A204.1 (cell line): ENCODE results near the gene TFF1.

ENCODE experiments used
- FAIRE-seq: peaks from 2 replicates; lab custom pipeline; 2012; peaks lifted over from hg19 to GRCh38; lab: Jason Lieb, UNC

Gene TFF1

DNA sequence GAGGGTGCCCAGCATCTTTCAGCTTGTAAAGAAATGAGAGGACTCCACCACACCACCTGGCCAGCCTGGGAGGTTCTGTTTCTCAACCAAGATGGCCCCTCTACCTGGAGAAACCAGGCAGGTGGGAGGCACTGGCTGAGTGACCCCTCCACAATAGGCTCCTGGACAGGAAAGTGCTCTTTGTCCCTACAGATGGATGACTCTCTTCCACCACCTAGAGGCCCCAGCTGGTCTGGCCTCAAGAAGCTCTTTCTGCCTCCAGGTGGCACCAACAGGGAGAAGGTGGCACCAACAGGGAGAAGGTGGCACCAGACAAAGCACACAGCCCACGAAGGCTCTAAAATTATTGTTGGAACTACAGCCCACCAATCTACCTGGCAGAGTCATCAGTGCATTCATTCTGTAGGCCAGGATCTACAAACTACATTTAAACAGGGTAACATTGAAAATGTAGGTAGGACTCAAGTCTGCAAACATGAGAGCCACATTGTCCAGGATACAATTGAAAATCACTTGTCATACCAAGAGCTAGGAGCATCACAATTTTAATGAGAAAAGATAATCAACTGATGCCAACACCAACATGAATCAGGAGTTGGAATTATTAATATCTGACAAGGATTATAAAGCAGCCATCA is 15.1 kb upstream of the TFF1 start:
- no peak for FAIRE-seq

- FAIRE-seq = no peak
Measured at GRCh38 chr21:42379426-42380215, 13.3 kb upstream of the TFF1 start.

DNA sequence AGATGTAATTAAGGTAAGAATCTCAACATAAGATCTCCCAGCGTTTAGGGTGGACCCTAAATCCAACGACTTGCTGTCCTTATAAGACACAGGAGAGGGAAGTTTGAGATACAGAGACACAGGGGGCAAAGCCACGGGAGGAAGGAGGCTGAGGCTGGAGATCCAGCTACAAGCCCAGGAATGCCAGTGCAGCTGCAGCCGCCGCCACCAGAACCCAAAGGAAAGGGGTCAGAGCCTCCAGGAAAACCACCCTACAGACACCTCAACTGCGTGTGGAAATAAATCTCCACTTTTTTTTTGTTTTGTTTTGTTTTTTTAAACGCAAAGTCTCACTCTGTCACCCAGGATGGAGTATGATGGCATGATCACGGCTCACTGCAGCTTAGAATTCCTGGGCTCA is 12.1 kb upstream of the TFF1 start:
- FAIRE-seq = no peak

- no peak for FAIRE-seq
Measured at GRCh38 chr21:42377951-42378340, 11.6 kb upstream of the TFF1 start.

DNA sequence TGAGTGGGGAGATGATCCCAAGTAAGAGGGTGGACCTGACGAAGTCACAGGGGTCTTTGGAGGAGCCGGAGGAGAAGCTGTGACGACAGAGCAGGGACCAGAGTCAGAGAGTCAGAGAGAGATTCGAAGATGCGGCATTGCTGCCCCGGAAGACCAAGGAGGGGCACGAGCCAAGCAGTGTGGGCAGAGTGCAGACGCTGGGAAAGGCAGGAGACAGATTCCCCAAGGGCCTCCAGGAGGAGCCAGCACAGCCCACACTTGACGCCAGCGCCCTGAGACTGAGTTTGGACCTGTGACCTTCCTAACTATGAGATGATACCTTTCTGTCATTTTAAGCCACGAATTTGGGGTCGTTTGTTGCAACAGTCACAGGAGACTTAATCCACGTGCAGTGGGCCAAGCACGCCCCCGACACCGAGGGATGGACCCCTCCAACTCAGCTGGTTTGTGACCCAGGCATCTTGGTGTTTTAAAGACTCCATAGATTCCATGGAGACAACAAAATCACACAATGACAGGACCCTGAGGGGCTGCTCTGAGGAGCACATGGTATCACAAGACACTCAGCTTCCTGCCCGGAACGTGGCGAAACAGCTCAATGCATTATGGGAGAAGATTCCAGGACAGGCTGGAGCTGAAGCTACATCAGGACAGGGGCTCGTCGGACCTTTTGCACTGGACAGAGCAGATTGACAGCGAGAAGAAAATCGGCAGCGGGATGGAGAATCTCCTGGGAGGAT is 11.0 kb upstream of the TFF1 start:
- FAIRE-seq = no peak

DNA sequence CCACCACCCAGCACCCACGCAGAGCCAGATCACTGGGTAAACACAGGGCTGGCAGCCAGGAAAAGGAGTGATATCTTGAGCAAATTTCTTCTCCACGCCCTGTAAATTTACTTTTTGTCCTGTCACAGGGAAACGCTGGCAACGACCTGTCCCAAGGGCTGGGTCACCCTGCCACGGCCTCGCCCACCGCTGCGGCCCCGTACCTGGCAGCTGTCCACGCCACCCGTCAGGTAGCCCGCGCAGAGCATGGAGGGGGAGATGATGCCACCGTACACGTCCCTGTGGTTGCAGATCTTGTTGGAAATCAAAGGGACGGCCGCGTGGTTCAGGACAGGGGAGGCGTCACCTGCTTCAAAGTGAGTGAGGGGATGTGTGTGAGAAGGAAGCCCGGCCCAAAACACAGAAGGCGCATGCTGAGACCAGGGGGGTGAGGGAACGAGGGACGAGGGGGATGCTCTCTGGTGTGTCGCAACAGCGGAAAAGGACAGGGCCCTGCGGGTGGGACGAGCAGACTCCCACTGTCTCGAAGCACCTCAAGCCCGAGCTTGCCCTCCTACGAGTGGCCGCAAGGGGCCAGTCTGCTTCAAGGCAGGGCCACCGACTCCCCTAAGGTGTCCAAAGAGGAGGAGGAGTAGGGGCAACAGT is 10.1 kb upstream of the TFF1 start:
- FAIRE-seq = no peak

- FAIRE-seq = no peak
Measured at GRCh38 chr21:42375966-42376337, 9.6 kb upstream of the TFF1 start.

DNA sequence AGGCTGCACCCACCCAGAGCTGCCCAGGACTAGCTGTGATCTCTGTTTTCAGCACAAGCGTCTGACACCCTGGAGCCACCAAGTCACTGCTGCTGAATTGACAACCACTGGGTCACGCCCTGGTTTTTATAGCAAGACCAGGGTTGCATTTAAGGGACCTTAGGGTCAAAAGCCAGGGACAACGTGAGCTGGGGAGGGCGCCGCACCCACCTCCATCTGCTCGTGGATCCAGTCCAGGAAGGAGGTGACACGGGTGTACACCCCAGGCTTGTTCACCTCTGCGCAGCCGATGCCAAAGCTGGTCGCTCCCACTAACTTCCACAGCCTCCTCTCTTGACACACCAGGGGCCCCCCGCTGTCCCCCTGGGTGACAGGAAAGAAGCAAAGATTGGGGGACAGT is 9.2 kb upstream of the TFF1 start:
- FAIRE-seq = no peak

GRCh38 chr21:42374864-42375499 is 8.6 kb upstream of the TFF1 start:
- FAIRE-seq = no peak

- no peak for FAIRE-seq
Measured at GRCh38 chr21:42374457-42374856, 8.1 kb upstream of the TFF1 start.

DNA sequence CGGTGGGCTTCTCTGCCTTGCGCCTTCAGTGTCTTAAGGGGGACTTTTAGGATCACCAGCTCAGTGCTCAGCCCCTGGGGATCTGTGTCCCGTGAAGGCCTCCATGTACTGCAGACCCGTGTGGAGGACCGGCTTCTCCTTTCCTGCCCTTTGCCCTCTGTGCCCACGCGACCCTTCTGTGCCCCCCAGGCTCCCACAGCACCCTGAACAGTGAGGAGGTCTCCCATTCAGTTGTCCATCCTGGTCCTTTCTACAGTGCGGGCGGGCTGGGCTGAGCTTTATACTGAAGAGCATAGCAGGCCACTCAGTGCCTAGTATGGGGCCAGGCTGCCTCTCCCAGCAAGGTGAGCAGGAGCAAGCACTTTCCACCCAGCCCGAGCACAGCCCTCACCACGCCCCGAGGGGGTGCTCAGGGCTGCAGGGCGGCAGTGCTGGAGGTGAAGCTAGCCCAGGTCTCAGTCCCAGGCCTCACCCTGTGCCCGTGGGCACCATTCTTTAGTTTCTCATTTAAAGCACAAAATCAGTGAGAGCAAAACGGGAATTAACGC is 7.6 kb upstream of the TFF1 start:
- no peak for FAIRE-seq

- FAIRE-seq = no peak
Measured at GRCh38 chr21:42373196-42373907, 7.0 kb upstream of the TFF1 start.

- no peak for FAIRE-seq
Measured at GRCh38 chr21:42370894-42371654, 4.7 kb upstream of the TFF1 start.

DNA sequence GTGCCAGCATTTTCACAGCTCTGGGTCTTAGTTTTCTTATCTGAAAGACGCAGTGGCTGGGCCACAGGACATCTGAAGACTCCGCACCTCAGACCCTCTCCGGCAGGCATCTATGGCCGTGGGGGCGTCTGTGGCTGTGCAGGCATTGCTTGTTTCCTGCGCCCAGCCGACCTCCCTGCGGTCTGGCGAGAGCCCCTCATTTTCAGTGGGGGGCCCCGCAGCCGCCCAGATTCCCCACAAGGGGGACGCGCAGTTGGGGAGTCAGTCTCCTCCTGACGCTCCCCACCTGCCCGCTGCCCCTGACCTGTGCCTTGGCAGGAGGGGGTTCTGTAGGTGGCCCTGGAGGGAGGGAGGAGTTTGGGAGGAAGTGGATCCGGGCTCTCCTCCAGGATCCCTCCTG is 3.5 kb upstream of the TFF1 start:
- no peak for FAIRE-seq

DNA sequence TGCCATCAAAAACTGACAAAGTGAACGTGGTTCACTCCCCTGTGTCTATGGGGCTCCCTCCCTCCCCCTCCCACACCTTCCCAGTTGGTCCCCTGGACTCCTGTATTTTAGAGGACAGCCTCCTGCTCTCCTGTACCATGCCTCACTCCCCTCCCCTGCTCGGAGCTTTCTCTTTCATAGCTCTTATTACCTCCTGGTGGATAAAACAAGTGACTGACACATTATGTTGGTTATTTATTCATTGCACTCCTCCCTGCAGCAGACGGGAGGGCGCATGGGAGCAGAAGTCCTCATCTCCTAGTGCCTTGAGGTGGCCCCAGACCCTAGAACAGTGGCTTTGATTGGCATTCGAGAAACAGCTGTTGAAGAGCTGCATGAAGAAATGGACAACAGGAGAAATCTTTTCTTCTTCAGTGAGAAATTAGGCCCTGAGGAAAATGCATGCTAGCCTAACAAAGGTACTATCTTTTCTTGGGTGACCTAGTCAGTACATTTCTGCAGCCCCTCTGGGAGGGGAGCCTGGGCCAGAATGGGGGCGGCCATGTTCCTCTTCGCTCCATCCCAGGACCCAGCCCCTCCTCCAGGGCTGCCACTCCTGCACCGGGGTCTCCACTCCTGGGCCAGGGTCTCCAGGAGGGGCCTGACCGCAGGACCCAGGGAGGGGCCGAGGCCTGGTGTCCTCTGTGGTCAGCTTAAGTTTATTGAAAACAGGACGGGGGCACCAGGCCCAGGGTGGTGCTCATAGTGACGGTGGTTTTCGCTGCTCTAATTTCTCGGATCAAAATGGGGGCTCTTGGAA is 1.2 kb upstream of the TFF1 start:
- FAIRE-seq = no peak

GRCh38 chr21:42365770-42366169 is 565 bp downstream of the TFF1 start:
- FAIRE-seq = no peak

GRCh38 chr21:42364304-42364865 is 1.9 kb downstream of the TFF1 start:
- no peak for FAIRE-seq

GRCh38 chr21:42363312-42363711 is 3.0 kb downstream of the TFF1 start:
- no peak for FAIRE-seq

DNA sequence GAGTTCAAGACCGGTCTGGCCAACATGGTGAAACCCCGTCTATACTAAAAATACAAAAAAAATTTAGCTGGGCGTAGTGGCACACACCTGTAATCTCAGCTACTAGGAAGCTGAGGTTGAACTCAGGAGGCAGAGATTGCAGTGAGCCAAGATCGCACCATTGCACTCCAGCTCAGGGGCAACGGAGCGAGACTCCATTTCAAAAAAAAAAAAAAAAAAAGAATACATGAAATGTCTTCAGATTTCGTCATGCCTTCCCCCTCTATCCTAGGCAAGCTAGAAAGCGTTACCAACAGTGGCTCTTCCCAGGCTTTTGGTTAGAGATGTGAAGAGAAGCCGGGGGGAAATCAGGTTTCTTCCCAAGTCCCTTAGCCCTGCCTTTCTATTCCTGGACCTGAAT is 3.6 kb downstream of the TFF1 start:
- FAIRE-seq = no peak

DNA sequence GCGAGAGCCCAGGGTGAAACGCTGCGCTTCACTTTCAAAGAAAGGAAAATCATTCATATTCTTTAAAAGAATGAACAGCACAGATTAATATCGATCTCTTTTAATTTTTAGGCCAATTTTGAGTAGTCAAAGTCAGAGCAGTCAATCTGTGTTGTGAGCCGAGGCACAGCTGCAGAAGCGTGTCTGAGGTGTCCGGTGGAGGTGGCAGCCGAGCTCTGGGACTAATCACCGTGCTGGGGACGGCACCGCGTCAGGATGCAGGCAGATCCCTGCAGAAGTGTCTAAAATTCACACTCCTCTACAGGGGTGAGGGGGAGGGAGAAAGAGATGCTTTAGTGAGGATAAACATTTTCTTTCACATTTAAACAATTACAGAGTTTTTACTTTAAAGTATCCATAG is 4.1 kb downstream of the TFF1 start:
- FAIRE-seq = no peak
